GM12892 (cell line): ENCODE data around the gene PNKD.

Experiments
- POLR2A ChIP-seq: IDR thresholded peaks from 2 replicates; pipeline ENCODE4 v1.6.1; 2011; ENCODE audit warnings: low read depth, low read length, control low read depth
- POLR2AphosphoS5 ChIP-seq: IDR thresholded peaks from 2 replicates; pipeline ENCODE4 v1.6.1; 2011; ENCODE audit warnings: low read depth, low read length, control low read depth

DNA sequence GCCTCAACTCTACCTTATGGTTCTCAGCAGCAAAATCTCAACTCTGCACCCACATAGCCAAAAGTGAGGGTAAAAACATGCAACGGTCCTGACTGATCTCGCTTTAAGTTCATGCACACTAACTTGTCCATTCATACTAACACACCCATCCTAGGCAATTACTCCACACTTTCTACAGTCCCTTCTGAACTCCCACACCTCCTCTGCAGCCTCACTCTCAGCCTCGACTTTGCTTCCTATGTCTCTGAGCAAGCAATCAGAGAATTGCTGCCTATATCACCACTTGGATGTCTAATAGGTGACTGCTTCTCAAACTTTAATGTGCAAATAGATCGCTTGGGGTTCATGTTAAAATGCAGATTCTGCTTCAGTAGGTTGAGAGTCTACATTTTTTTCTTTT, 29.8 kb downstream of the PNKD start:
- TF ChIP-seq POLR2AphosphoS5 = no peak
- TF ChIP-seq POLR2A = no peak
